ENCODE data around the gene PAQR5.
"Not testable (repeated sequence)": the region's sequence is repeated elsewhere in the genome, so short reads cannot be mapped to it uniquely, and the experiment has no call there.

Gene PAQR5

GRCh38 chr15:69293741-69294615 lies 4.7 kb upstream of the PAQR5 start:
- FAIRE-seq: no peak

DNA sequence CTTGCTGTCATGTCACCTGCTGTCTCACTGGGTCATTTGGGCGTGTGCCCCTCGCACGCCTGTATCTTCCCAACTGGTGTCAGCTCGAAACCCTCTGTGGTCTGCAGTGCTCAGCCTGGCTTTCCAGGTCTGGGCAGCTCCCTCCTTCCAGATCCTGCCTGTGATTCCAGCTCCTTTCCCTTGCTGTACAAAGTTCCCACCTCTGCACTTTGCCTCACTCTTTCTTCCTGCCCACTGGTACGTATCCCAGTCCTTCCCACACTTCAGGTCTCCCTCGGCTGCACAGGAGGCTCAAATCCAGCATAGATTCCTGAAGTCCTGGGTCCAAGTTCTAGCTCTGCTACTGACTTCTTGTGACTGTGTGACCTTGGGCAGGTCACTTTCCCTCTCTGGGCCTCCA lies 2.1 kb upstream of the PAQR5 start:
- FAIRE-seq: no peak

DNA sequence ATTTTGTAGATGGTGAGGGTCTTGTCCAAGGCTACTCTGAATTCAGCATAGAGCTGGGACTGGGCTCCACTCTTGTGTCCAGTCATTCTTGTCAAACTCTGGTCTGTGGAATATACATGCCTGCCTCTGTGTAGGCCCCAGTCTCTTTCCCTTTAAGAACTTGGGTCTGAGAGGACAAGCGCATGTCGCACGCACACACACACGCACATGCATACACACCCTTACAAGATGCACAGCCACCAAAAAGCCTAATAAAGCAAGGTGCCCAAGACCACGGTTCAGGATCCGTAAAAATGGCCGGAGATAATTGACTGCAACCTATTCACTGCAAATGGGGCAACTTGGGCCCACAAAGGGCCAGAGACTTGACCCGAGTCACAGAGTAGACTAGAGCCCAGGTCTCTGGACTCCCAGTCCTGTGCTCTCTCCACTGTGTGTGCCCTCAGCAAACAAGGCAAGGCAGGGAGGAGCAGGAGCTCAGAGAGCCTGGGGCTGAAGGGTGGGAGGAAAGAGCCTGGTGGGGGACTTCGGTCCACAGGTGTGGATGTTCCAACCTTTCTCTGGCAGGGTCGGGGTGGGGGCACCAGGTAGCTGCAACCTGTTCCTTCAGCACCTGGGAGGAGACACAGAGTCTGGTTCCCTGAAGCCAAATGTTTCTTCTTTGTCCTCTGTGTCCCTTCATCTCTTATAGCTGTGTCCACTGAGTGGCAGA lies 914 bp upstream of the PAQR5 start:
- FAIRE-seq: no peak

GRCh38 chr15:69298354-69298696 lies 387 bp upstream of the PAQR5 start:
- no peak for FAIRE-seq

DNA sequence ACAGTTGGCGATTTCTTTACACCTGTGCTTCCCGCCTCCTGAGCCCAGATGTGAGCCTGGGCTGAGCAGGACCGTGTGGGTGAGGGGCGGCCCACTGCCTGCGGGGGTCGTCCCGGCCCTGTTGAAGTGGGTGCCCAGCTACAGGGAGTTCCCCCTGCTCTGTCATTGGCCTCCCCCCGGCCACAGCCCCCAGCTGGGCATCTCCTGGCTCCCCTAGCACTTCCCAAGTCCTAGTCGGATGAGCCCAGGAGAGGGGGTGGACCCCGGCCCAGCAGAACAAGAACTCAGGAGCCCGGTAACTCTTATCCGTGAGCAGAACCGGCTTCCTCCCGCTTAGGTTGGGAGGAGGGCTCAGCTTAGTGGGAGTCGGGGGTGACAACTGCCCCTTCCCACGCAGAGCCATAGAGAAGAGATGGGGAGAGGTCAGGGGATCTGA lies 757 bp downstream of the PAQR5 start:
- no peak for FAIRE-seq

DNA sequence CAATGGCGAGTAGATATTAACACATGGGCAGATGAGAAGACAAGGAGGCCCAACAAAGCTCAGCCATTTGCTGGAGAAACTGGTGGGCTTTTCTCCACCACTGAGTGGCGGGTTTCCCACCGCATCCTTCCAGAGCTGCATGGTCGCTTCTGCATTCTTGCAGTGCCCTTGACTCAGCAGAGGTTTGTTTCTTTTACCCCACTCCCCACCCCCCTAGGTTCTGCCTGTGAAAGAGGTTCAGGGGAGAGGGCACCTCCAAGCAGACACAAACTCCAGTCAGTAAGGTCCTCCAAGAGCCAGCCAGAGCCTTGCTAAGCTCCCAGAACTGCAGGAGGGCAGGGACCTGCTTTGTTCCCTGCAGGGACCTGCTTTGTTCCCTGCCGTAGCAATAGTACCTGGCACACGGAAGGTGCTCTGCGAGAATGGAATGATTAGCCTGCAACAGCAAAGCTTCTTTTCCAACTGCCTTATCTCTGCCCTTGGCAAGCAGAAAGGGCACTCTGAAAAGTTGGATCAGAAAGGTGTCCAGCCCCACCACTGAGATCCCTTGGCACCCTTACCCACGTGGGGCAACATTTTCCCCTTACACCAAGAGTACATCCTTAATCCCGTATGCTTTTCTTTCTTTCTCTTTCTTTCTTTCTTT lies 1.4 kb downstream of the PAQR5 start:
- FAIRE-seq: no peak

DNA sequence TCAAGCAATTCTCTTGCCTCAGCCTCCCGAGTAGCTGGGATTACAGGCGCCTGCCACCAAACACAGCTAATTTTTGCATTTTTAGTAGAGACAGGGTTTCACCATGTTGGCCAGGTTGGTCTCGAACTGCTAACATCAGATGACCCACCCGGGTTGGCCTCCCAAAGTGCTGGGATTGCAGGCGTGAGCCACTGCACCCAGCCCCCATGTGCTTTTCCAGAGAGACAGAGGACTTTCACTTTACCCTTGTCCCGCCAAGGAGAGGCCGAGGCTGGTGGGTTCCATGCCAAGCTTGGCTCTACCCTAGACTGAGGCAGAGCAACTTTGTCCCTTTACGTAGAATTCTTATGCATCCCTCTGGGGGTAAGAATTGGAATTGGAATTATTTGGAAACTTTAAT lies 2.4 kb downstream of the PAQR5 start:
- FAIRE-seq: not testable (repeated sequence)

DNA sequence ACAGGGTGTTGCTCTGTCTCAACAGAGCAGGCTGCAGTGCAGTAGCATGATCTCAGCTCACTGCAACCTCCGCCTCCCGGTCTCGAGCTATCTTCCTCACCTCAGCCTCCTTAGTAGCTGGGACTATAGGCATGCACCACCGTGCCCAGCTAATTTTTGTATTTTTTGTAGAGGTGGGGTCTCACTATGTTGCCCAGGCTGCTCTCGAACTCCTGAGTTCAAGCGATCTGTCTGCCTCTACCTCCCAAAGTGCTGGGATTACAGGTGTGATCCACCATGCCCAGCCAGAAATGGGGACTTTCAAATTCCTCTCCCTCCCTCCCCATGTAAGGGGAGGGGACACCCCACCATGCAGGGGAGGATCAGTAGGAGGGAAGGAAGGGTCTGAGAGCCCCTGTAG lies 3.4 kb downstream of the PAQR5 start:
- FAIRE-seq: not testable (repeated sequence)

DNA sequence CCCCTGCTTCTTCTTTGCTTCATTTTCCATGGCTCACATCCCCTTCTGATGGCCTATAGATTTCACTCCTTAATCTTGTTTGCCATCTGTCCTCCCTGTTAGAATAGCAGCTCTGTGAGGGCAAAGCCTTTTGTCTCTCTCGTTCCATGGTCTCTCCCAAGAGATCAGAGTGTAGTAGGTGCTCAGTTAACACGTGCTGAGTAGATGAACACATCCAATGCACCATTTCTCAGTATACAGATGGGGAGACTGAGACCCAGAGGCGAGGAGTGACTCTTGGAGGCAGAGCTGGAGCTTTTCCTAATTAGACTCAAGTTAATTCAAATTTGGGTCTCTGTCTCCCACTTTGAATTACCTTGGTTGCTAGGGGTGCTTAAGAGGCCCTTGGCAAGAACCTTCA lies 4.2 kb downstream of the PAQR5 start:
- no peak for FAIRE-seq

GRCh38 chr15:69303337-69304181 lies 4.8 kb downstream of the PAQR5 start:
- FAIRE-seq: no peak

DNA sequence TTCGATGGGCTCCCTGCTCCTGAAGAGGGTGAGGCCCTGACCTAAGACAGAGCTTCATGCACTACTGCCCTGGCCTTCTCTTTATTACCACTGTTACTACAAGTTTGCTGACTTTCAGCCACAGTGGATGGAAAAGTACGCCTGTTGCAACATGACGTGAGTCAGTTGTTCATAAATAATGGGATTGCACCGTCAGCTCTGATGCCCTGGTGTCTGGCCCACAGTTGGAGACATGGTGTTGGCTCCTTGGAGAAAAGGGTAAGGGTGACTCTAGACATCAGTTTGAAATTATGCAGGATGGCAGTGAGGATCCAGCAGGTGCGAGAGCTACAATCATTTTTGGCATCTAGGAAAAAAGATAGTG lies 5.5 kb downstream of the PAQR5 start:
- no peak for FAIRE-seq

DNA sequence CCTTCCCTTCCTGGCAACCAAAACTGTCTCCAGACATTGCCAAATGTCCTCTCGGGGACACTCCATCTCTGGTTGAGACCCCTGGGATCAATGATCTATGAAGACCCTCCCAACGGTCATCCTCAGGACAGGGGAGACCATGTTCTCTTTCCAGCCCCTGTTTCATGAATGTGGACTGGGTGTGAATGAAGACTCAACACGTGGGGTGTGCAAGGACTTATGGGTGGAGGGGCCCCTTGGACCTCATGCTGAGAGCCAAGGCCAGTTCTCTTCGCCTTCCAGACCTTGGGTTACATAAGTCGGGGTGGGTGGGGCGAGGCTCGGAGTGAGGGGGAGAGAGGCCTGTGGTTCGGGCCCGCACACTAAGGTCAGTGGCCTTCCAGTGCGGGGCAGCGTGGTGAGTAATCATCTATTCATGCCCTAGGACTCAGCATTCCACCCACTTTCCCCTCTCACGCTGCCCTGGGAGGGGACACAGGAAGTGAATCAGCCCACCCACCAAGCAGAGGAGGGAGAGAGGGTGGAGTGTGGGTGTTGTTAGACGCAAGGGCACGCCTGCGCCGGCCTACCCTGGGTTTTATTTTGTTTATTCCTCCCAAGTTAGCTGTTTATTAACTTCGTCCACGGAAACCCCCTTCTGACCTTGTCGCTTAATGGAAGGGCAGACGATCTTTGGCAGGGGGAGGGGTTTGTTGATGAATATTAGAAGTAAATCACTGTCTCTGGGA lies 6.7 kb downstream of the PAQR5 start:
- no peak for FAIRE-seq

- FAIRE-seq: no peak
These were observed 7.3 kb downstream of the PAQR5 start for GRCh38 chr15:69305933-69306568.

DNA sequence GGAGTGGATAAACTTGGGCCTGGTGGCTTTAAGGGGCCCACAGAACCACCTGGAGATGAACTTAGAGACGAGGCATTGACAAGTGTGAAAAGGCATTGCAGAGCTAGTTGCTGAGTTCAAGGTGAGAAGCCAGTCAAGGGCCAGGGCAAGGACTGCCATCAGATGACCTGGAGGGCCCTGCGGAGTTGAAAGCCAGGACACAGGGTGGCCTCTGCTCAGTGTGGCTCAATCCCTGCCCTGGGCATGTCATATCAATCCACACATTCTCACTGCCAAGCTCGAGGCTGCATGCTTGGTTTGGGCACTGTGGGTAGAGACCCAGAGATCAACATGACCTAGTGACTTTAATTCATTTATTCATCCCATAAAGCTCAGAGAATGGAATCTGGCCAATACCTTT lies 9.2 kb downstream of the PAQR5 start:
- no peak for FAIRE-seq

GRCh38 chr15:69308949-69309348 lies 10.2 kb downstream of the PAQR5 start:
- no peak for FAIRE-seq

DNA sequence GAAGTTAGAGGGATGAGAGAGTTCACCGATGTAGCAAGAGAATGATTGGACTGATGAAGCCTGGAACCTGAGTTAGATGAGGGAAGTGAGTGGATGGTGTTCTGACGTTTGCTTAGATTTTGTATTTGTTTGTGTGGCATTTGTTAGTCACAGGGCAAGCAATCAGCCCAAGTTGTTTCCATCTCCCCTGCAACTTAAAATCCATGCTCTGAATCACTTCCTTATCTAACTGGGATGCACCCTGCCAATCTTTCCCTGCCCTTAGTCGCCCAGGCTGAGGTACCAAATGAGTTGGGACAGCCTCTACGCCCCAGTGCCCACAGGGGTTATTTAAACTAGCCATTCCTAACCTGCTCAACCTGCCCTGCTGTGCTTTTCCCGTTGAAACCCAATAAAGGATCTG lies 12.6 kb downstream of the PAQR5 start:
- FAIRE-seq: no peak

DNA sequence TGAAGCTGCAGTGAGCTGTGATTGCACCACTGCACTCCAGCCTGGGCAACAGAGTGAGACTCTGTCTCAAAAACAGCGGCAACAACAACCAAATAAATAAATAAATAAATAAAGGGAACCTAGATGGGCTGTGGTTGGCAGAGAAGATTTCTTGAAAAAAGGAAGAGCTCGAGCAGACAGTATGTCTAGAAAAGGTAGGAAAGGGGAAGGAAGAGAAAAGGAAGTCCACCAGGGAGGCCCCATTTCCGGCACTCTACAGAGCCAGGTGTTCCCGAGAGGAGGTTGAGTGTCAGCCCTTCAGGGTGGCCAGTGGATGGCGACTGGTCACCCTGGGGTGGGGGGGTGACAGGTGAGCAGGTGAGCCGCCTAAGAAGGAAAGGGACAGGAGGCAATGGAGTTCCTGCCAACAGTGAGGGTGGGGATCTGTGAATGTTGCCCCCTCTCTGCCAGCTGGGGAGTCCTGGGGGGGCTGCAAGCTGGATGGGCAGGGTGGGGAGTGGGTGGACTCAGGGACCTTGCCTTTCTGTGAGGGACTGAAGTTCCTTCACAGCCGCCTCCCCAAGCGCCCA lies 14.8 kb downstream of the PAQR5 start:
- FAIRE-seq: no peak

- FAIRE-seq: no peak
These were observed 15.4 kb downstream of the PAQR5 start for GRCh38 chr15:69314131-69314530.

- no peak for FAIRE-seq
These were observed 16.0 kb downstream of the PAQR5 start for GRCh38 chr15:69314736-69315135.

DNA sequence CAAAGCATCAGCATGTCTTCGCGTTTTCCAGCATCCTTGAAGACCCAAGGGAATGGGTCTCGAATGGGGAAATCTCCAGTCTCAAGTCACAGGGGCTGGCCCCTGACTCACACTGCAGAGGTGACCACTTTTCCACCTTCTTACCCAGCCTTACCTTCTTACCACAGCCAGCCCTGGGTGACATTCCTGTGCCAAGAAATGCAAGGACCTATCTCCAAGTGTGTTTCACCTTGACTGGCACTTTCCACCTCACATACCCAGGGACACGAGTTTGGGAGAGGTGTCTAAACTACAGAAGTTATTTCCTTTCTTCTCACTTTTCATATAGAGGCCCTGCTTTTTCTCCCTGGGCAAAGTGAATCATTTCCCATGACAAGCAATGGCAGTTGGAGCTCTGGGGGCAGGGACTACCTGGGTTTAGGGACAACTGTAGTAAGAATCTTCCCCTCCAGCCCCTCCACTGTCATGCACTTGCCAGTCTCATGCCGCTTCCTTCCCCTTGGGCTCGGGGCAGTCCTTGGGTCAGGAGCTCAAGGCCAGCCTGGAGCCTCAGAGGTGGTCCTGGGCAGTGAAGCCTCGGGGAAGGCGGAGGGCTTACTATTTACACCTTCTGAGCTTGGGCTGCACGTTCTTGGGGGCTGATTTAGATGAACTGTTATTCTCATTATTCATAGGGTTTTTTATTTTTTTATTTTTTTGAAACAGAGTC lies 16.8 kb downstream of the PAQR5 start:
- FAIRE-seq: no peak

GRCh38 chr15:69316291-69316690 lies 17.6 kb downstream of the PAQR5 start:
- FAIRE-seq: no peak

Measured in islet of Langerhans (tissue), 1 donor.